HG02623 (cell line): ENCODE results near the gene MAPT.

Experiments used
- ATAC-seq: cut with Tn5 transposase; IDR thresholded peaks from one replicate; pipeline ENCODE4 v1.9.1; 2021; ENCODE audit warnings: moderate library complexity; ENCODE audit not compliant: unreplicated experiment

Gene MAPT

DNA sequence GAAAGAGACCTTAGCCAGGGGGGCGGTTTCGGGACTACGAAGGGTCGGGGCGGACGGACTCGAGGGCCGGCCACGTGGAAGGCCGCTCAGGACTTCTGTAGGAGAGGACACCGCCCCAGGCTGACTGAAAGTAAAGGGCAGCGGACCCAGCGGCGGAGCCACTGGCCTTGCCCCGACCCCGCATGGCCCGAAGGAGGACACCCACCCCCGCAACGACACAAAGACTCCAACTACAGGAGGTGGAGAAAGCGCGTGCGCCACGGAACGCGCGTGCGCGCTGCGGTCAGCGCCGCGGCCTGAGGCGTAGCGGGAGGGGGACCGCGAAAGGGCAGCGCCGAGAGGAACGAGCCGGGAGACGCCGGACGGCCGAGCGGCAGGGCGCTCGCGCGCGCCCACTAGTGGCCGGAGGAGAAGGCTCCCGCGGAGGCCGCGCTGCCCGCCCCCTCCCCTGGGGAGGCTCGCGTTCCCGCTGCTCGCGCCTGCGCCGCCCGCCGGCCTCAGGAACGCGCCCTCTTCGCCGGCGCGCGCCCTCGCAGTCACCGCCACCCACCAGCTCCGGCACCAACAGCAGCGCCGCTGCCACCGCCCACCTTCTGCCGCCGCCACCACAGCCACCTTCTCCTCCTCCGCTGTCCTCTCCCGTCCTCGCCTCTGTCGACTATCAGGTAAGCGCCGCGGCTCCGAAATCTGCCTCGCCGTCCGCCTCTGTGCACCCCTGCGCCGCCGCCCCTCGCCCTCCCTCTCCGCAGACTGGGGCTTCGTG is at the start of gene MAPT:
Gene MAPT, plus strand, starts transcription at position 533 of the 763 bp plus-strand sequence. CDS start 67,784 bp downstream, outside the sequence.
- ATAC-seq: peak; percentile 55

DNA sequence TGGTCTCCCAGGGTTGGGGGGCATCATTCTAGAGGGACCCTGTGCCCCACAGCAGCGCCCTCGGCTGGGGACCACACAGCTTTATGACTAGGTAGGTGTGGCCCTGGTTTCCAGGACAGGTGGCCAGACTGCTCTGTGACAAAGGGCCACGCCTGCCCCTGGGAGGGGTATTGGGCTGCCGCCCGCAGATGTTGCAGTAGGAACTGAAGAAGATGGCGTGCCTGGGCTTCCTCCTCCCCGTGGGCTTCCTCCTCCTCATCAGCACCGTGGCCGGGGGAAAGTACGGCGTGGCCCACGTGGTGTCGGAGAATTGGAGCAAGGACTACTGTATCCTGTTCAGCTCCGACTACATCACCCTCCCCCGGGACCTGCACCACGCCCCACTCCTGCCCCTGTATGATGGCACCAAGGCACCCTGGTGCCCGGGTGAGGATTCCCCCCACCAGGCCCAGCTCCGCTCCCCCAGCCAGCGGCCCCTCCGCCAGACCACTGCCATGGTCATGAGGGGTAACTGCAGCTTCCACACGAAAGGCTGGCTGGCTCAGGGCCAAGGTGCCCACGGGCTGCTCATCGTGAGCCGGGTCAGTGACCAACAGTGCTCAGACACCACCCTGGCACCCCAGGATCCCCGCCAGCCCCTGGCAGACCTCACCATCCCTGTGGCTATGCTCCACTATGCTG is 49.5 kb upstream of the MAPT start, which contains the start of gene SPPL2C:
Gene SPPL2C, plus strand, starts transcription at position 187 of the 681 bp plus-strand sequence. Its CDS starts 26 bp downstream, at position 213.
- ATAC-seq: no peak

DNA sequence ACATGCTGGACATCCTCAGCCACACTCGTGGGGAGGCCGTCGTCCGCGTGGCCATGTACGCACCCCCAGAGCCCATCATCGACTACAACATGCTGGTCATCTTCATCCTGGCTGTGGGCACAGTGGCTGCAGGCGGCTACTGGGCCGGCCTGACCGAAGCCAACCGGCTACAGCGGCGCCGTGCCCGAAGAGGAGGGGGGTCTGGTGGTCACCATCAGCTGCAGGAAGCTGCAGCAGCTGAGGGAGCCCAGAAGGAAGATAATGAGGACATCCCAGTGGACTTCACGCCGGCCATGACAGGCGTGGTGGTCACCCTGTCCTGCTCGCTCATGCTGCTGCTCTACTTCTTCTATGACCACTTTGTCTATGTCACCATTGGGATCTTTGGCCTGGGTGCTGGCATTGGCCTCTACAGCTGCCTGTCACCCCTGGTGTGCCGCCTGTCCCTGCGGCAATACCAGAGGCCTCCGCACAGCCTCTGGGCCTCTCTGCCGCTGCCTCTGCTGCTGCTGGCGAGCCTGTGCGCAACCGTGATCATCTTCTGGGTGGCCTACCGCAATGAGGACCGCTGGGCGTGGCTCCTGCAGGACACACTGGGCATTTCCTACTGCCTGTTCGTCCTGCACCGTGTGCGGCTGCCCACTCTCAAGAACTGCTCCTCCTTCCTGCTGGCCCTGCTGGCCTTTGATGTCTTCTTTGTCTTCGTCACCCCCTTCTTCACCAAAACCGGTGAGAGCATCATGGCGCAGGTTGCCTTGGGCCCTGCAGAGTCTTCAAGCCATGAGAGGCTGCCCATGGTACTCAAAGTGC is 48.8 kb upstream of the MAPT start:
- ATAC-seq: no peak

DNA sequence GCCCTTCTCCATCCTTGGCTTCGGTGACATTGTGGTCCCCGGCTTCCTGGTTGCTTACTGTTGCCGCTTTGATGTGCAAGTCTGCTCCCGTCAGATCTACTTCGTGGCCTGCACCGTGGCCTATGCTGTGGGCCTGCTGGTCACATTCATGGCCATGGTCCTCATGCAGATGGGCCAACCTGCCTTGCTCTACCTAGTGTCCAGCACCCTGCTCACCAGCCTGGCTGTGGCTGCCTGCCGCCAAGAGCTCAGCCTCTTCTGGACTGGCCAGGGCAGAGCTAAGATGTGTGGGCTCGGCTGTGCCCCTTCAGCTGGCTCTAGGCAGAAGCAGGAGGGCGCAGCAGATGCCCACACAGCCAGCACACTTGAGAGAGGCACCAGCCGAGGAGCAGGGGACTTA is 48.1 kb upstream of the MAPT start:
- no peak for ATAC-seq

DNA sequence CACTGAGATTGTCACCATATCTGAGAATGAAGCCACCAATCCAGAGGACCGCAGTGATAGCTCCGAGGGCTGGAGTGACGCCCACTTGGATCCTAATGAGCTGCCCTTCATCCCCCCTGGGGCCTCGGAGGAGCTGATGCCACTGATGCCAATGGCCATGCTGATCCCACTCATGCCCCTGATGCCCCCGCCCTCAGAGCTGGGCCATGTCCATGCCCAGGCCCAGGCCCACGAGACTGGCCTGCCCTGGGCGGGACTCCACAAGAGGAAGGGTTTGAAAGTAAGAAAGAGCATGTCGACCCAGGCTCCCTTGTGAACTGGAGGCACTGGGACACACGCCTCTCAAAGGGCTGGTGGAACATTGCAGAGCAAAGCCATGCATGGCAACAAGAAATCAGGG is 47.7 kb upstream of the MAPT start:
- ATAC-seq: no peak

DNA sequence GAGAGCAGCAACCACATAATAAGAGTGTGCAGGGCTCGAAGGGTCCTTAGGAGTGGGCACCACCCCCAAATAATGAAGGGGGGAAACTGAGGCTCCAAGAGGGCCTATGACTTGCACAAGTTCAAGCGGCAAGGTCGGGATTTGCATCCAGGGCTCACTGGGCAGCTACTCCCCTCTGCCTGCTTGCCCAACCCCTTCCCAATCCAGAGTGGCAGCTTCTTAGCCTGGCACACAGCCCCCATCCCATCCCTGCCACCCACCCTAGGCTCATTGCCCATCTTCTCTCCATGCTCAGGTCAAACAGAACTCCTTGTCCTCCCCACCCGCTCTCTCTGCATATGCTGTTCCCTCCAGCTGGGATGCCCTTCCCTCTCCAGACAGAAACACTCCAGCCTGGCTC is 47.3 kb upstream of the MAPT start:
- ATAC-seq: no peak

DNA sequence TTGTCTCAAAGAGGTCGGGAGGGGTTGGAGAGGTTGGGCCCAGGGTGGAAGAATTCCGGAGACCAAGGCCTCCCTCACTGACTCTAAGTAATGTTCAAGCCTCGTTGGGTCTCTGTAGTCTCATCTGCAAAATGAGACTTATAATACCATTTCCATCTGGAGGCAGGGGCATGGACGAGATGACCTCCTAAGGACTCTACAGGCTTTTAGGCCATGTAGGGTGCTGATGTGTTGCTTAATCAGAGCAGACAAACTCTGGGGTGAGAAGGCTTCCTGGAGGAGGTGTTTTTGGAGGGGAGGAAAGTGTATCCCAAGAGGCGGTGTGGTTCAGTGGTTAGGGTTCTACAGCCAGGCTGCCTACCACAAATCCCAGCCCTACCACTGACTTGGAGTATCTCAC is 46.6 kb upstream of the MAPT start:
- no peak for ATAC-seq

DNA sequence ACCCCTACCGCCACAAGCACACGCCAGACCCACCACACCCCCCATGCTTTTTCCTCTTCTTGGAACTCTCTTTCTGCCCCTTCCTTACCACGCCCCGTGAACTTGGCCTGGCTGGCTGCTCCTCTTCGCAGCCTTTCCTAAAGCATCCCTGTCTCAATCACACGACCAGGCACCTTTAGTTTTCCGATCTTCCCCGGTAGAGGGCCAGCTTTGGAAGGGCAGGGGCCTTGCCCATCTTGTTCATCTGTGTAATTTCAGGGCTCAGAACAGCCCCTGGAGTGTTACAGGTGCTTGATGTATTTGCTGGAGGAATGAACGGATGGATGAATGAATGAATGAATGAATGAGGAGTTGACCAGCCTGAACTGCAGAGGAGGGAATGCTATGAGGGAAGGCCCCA is 45.9 kb upstream of the MAPT start:
- ATAC-seq: no peak

DNA sequence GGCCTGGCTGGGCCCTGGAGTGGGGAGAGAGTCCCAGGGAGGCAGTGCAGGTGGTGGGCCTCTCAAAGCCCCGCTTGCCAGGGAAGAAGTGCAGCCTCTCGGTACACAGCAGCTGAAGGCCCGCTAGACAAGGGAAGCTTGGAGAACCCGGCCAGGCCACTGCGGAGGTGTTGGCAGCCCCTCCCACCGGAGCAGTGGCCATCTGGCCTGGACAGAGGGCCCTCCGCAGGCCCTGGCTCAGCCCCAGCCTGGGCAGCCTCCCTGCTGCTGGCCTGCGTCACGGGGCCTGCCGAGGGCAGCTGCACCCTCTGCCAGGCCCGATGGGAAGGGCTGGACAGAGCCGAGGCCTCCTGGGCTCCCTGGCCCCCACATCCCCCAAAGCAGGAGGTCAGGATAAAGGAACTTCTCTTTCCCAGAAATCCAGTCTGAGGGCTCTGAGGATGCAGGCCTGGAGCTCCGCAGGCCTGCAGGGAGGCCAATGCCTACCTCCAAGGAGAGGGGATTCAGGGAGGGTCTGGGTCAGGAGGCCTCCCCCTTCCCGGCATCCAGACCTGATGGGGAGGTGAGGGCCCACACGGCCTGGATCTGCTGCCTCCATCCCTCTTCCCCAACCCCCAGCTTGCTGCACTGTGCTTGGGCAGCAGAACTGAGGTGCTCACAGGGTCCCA is 45.4 kb upstream of the MAPT start:
- ATAC-seq: no peak

DNA sequence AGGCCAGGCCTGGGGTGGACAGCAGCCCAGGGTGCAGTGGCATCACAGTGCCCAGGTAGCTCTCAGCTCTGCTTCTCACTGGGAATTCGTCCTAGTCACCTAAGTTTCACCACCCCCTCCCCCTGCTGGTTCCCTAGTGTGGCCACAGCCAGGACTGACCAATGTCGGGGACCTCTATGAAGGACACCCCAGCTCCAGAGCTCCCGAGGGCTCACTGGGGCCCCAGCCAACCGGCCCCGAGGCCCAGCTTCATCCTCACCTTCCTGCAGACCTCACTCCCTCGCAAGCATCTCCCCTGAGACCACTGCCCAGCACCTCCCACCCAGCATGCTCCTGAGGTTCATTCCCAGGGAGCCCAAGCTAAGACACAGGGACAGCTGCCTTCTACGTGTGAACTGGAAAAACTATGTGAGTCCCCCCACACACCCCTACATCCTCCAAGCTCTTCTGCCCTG is 44.8 kb upstream of the MAPT start:
- ATAC-seq: no peak

DNA sequence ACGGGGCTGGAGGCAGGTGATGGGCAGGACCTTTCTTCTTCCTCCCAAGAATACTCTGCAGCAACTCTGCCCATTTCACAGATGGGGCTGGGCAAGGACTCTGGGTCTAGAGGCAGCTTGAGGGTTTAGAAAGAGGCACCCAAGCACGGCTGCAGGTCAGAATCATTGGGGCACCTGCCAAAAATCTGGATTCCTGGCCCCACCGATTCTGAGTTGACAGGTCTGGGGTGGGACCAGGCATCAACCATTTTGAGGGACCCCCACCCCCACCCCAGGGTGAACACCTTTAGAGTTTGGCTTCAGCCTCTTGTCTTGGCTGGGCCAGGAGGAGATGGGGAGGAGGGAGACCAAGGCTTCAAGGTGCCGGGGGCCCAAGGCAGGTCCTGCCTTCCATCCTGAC is 44.3 kb upstream of the MAPT start:
- no peak for ATAC-seq

DNA sequence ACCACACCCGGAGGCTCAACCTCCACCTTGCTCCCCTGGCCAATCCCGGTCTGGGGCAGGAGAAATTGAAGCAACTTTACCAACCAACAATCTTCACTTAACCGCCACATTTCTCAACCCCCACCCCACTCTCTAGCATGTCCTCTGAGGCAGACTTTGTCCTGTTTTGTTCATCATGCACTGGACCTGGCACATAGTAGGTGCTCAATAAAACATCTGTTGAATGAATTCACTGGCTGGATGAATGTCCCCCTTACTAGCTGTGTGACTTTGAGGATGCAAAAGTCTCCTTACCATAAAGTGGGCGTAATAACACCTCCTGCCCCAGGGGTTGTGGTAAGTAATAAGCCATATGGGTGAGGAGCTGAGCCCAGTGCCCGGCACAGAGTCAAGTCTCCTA is 43.9 kb upstream of the MAPT start:
- no peak for ATAC-seq

DNA sequence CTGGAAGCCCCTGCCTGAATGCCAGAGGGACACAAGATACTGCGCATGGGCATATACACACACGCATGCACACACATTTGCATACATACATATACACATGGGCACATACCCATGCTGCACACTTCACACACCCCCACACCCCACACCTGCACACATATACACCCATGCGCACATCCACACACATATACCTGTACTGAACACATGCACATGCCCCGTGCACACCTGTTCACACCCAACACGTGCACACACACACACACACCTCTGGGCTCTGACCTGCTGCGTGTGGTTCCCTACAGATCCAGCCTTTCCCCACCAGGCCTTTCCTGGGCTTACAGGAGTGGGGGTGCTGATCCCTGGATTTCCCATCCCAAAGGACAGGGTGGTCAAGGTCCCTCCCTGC is 43.3 kb upstream of the MAPT start:
- ATAC-seq: no peak

DNA sequence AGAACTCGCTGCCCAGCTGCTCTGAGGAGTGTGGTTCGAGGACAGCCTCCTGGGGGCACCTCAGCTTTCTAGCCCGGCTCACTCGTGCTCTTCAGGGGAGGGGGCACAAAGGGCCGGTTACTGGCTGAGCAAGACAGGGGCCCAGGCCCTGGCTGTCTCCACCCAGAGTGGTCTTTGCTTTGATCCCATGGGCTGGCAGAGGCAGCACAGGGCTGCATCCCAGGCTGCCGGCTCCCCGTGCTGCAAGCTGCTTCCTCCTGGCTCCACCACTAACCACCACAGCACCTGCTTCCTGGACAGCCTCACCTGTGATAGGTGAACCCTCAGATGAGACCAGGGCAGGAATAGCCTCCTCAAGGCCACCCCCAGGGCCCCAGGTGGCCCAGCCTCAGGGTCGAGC is 42.9 kb upstream of the MAPT start:
- ATAC-seq: no peak

DNA sequence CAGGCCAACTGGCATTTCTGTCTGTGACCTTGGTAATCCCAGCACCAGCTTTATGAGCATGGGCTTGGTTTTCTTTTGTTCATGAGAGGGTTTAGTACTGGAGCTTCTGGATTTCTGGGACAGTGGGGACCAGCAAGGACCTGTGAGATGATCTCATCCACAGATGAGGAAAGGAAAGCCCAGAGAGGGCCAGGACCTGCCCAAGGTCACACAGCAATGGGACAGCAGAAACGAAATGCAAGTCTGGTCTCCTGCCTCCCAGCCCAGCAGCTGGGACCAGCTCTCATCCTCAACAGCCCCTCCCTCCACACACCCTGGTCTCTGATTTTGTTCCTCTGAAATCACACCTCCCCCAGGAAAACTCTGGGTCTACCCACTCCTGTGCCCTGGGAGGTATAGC is 42.5 kb upstream of the MAPT start:
- no peak for ATAC-seq

DNA sequence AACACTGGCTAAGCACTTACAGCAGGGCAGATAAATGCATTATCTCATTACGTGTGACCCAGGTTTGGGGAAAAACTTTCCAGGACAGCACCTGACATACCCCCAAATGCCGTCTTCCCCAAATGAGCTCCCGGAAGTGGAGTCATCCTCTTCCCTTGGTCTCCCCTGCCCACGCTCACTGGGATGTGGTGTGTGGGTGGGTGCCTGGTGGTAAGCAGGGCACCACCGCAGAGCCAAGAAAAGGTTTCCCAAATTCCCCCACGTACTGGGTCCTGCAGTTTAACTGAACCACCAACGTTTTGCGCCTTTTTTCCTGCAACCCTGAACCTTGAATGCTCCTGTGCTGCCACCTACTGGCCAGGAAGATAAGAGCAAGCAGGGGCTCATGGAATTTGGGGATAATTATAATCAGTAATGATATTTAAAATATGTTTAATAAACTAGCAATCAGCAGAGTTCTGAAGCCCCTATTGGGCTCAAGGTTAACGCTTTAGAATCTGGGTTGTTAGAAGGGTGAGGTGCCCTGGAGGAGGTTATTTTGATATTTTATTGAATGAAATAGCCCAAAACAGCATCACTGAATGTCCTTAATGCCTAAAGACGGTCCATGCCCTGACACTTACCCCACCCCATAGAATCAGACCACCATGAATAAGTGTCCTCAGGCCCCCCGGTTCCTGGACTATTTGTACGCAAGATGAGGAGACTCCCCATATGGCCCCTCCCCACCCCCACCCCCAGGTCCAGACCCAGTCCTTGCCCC is 41.6 kb upstream of the MAPT start:
- ATAC-seq: no peak

DNA sequence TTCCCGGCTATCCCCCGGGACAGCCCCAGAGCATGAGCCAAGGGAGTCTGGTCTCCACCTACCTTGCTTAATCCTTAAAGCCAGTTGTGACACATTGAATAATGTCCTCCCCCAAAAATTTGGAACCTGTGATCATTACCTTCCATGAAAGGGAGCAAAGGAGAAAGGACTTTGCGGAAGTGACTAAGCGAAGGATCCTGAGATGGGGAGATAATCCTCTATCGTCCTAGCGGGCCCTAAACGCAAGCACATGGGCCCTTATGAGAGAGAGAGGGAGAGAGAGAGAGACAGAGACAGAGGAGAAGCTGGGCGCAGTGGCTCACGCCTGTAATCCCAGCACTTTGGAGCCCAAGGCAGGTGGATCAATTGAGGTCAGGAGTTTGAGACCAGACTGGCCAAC is 40.1 kb upstream of the MAPT start:
- ATAC-seq: no peak

DNA sequence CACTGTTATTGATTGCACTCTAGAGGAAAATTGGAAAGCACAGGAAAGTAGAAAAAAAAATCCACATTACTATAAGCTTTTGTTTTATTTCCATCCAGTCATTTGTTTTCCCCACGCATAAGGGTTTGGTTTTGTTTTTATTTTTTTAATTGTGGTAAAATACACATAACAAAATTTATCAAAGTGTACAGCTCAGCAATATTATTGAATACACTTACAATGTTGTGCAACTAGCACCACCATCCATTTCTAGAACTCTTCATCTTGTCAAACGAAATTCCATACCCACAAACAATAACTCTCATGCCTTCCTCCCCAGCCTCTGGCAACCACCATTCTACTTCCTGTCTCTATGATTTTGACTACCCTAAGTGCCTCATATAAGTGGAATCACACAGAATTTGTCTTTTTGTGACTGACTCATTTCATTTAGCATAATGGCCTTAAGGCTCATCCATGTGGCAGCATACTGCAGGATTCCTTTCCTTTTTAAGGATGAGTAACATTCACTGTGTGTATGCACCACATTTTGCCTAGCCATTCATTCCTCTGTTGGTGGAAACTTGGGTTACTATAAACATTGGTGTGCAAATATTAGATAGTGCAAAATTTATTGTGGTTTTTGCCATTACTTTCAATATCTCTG is 38.5 kb upstream of the MAPT start:
- no peak for ATAC-seq

DNA sequence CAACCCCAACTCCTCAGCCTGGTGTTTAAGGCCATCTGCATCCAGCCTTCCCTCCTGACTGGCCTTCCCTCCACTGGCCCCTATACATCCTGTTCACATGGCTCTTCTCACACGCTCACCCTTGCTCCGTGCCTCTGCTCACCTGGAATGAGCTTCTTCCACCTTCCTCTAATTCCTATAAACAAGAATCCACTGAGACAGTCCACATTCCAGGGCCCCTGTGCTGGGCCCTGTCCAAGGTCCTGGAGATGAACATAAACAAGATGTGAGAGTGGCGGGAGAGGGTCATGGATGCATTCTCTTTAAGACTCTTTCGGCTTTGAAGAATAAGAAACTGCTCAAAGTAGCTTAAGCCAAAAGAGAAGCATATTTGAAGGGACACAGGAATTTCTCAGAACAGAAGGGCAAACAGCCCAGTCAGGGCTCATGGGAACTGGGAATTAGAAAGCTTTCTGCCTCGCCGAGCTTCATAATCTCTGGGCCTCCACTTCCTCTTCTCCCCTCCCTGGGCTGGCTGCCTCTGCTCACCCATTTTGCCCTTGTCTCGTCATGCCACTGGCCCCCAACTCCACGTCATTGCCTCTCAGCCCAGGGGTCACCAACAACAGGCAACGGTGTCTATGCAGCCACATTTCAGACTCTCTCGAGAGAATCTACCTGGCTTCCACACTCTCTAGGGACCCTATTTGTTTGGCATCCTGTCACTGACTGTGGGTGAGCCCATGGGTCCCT is 36.2 kb upstream of the MAPT start:
- ATAC-seq: no peak
